GM19452 (cell line): ENCODE data around the gene ATG7.

Experiments used
- ATAC-seq: cut with Tn5 transposase; IDR thresholded peaks from one replicate; pipeline ENCODE4 v1.9.1; 2021; ENCODE audit not compliant: unreplicated experiment

The ATG7 gene

DNA sequence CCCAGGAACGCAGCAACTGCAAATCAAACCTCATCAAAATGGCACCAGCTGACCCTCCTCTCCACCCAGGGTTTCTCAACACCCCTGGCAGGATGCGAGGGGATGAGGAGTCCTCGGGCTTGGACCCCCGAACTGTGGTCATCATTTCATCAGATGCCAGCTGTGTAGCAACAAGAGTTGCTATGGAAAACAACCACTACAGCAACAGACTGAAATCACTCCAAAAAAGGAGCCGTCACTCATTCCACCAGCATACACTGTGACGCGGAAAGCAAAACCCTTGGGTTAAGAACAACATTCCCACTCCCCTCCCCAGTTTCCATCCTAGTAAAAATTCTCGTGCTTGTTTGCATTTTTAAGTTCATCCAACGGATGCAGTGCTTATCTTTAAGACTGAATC is 331.4 kb downstream of the ATG7 start:
- no peak for ATAC-seq

DNA sequence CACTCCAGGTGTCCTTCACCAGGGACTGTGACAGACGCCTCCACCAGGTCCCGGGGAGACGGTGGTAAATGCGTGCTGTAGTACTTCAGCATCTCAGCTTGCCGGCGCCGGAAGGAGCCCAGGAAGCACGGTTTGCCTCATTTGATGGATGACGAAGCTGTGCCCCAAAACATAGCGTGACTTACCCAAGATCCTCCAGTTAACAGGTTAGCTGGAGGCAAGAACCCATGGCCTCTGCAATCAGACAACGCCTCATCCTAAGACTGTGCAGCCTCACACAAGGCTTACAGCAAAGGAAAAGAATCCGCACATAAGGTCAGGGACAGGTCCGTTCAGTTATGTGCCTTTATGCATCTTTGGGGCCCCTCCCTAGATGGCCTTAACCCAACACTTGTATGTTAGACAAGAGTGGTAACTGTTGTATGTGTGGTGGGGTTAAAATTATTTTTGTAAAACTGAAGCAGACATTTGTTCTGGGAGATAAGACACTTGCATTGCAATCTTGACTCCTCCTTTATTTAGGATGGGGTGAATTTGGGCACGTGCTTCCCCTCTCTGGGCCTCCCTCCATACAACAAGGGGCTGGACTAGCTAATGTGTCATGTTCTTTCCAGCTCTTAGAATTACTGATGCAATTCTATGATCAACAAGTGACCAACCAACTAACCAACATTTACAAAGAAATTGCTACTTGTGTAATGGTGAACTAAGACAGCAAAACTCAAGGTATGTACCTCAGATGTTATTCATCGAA is 332.1 kb downstream of the ATG7 start:
- no peak for ATAC-seq

DNA sequence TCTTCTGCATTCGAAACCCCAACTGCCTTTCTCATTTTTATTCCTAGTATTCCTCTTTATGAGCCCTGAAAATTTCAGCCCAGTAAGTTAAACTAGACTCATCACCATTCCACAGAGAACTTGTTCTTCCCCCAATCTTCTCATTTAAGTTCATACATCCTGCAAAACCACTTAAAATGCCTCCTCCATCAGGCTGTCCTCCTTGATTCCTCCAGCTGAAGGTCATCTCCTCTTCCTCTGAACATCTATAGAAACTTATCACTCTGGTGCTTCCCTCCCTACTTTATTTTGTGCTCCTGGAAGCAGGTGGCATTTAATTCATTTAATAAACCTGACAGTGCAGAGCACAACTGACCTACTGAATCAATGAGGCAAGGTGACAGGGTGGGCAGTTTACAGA is 333.2 kb downstream of the ATG7 start:
- no peak for ATAC-seq

DNA sequence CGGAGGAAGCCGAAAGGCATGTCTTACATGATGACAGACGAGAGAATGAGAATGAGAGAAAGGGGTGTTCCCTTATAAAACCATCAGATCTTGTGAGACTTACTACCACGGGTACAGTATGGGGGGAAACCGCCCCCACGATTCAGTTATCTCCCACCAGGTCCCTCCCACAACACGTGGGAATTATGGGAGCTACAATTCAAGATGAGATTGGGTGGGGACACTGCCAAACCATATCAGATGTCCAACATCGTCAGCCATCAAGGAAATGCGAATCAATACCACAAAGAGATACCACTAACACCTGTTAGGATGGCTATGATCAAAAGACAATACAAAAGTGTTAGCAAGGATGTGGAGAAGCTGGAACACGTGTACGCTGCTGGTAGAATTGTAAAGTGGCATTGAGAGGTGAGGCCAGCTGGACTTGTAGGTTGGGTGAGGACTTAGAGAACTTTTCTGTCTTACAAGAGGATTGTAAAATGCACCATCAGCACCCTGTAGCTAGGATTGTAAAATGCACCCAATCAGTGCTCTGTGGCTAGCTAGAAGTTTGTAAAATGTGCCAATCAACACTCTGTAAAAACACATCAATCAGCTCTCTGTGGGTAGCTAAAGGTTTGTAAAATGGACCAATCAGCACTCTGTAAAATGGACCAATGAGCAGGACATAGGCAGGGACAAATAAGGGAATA is 334.0 kb downstream of the ATG7 start:
- no peak for ATAC-seq

DNA sequence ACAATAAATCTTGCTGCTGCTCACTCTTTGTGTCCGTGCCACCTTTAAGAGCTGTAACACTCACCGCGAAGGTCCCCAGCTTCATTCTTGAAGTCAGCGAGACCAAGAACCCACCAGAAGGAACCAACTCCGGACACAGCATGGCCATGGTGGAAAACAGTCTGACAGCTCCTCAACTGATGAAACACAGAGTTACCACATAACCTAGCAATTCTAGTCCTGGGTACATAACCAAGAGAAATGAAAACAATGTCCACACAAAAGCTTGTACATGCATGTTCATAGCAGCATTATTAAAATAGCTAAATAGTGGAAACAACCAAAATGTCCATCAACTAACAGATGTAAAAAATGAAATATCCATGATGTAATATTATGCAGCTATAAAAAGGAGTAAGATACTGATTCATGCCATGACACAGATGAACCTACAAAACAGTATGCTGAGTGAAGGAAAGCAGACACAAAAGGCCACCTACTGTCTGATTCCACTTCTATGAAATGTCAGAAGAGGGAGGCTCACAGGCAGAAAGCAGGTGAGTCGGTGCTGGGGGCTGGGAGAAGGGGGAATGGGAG is 334.8 kb downstream of the ATG7 start:
- ATAC-seq, result no peak
